Activated CD4-positive, alpha-beta T cell treated with anti-CD3 and anti-CD28 coated beads for 48 hours (primary cell): ENCODE data around the gene NLRP6.
"Not testable (repeated sequence)": the region's sequence is repeated elsewhere in the genome, so short reads cannot be mapped to it uniquely, and the experiment has no call there.

Source experiments
- DNase-seq: peaks from one replicate; pipeline ENCODE4 v3.0.0-alpha.2; 2020

Gene NLRP6

GRCh38 chr11:327581-327923, 49.3 kb downstream of the NLRP6 start:
- DNase-seq = no peak

GRCh38 chr11:328012-328411, 49.8 kb downstream of the NLRP6 start:
- no peak for DNase-seq

- not testable (repeated sequence) for DNase-seq
Measured at GRCh38 chr11:328516-329100, 50.4 kb downstream of the NLRP6 start.

GRCh38 chr11:329886-330253, 51.7 kb downstream of the NLRP6 start:
- DNase-seq = no peak

GRCh38 chr11:330307-330693, 52.1 kb downstream of the NLRP6 start:
- no peak for DNase-seq

GRCh38 chr11:330694-331357, 52.6 kb downstream of the NLRP6 start:
- DNase-seq = no peak

- DNase-seq = no peak
Measured at GRCh38 chr11:331358-332060, 53.3 kb downstream of the NLRP6 start.

- DNase-seq = no peak
Measured at GRCh38 chr11:332651-333480, 54.7 kb downstream of the NLRP6 start.

GRCh38 chr11:333616-334263, 55.5 kb downstream of the NLRP6 start:
- DNase-seq = not testable (repeated sequence)

- DNase-seq = no peak
Measured at GRCh38 chr11:334264-334994, 56.2 kb downstream of the NLRP6 start.
